Common myeloid progenitor, CD34-positive (primary cell): ENCODE data around the gene PPIA.
A peak's percentile ranks its signal among the peaks of the same experiment; 100 is the strongest.

Experiments
- CTCF ChIA-PET: fragments of 350-600 bp; sonication (Branson Sonifier 250); formaldehyde crosslinking; loops from one replicate; lab custom pipeline; 2021; ENCODE audit warnings: antibody characterized with exemption; lab: Charles Lee
- POLR2A ChIA-PET: fragments of 350-600 bp; sonication (Branson Sonifier 250); formaldehyde crosslinking; loops from one replicate; lab custom pipeline; 2021; ENCODE audit warnings: antibody characterized with exemption; lab: Charles Lee
- DNase-seq, 3 donors: peaks; one replicate each; pipeline versions ENCODE4 v3.0.0 to v3.0.0-alpha.2; 2013
- H3K27ac ChIP-seq, 2 experiments: 1 replicate in 1 of 2; 2 replicates in 1 of 2; pipeline ENCODE4 v1.7.0; 2013; ENCODE audit warnings: inconsistent platforms in 2 of 2, low read length in 2 of 2, mild to moderate bottlenecking in 2 of 2, low read depth in 1 of 2, moderate library complexity in 1 of 2; ENCODE audit not compliant: severe bottlenecking in 2 of 2, insufficient read depth in 1 of 2, poor library complexity in 1 of 2
- H3K27me3 ChIP-seq, 5 experiments: replicated peaks in 2 of 5; 1 replicate in 3 of 5; 2 replicates in 2 of 5; pipeline versions ENCODE4 v1.6.1 to v1.7.0; 2013; ENCODE audit warnings: low read length in 4 of 5, mild to moderate bottlenecking in 2 of 5, moderate library complexity in 2 of 5, inconsistent platforms in 1 of 5; ENCODE audit not compliant: insufficient read depth in 5 of 5, control insufficient read depth in 4 of 5
- H3K36me3 ChIP-seq, 4 experiments: 1 replicate in 2 of 4; 2 replicates in 2 of 4; pipeline versions ENCODE4 v1.6.1 to v1.7.0; 2013; ENCODE audit warnings: low read length in 3 of 4, control low read depth in 1 of 4, mild to moderate bottlenecking in 1 of 4; ENCODE audit not compliant: control insufficient read depth in 4 of 4, insufficient read depth in 4 of 4
- H3K4me1 ChIP-seq, 4 experiments: 1 replicate in 3 of 4; 2 replicates in 1 of 4; pipeline versions ENCODE4 v1.6.1 to v1.7.1; 2013; ENCODE audit warnings: low read length in 3 of 4, mild to moderate bottlenecking in 3 of 4, control low read depth in 1 of 4, inconsistent platforms in 1 of 4, moderate library complexity in 1 of 4; ENCODE audit not compliant: control insufficient read depth in 4 of 4, insufficient read depth in 4 of 4; ENCODE audit errors: control extremely low read depth in 1 of 4
- H3K4me3 ChIP-seq, 7 experiments: 1 replicate in 4 of 7; 2 replicates in 3 of 7; pipeline versions ENCODE4 v1.5.1 to v1.7.0; 2013; ENCODE audit warnings: mild to moderate bottlenecking in 7 of 7, low read length in 6 of 7, moderate library complexity in 6 of 7, inconsistent platforms in 2 of 7, low read depth in 2 of 7, control low read depth in 1 of 7; ENCODE audit not compliant: insufficient read depth in 4 of 7, control insufficient read depth in 1 of 7; ENCODE audit errors: extremely low read depth in 1 of 7
- H3K9me3 ChIP-seq, 5 experiments: 1 replicate in 4 of 5; 2 replicates in 1 of 5; pipeline versions ENCODE4 v1.6.1 to v1.7.1; 2013; ENCODE audit warnings: low read length in 4 of 5, mild to moderate bottlenecking in 2 of 5, inconsistent platforms in 1 of 5, low read depth in 1 of 5, moderate library complexity in 1 of 5; ENCODE audit not compliant: control insufficient read depth in 4 of 5, insufficient read depth in 2 of 5; ENCODE audit errors: control extremely low read depth in 1 of 5
- WGBS: methylation state at CpG from one replicate; pipeline ENCODE4 v1.1.5; 2013; ENCODE audit not compliant: insufficient coverage; 5-methylcytosine and 5-hydroxymethylcytosine counted together

The PPIA gene

GRCh38 chr7:44764081-44764480 lies 32.4 kb upstream of the PPIA start:
- POLR2A ChIA-PET, result no interaction called here
- H3K36me3 ChIP-seq, result peaks cover 7 to 89% (median 72%) of the 10 kb centered on the region in 4 experiments
- H3K27me3 ChIP-seq, result no peaks in the 10 kb centered on the region
- peaks cover 0 to 15% (median 3%) of the 10 kb centered on the region in 4 experiments for H3K4me1 ChIP-seq
- CTCF ChIA-PET, result interaction anchor here (0.5 to 2.0 kb wide), 2 partner anchors 19 to 31 kb away, joined by 3 to 5 read pairs; no protein-coding TSS in a partner anchor
- H3K4me3 ChIP-seq, result no peak overlapping the region
- no peak overlapping the region for H3K27ac ChIP-seq
- no peak for DNase-seq
- WGBS, result 97% methylated on average over 5 of the region's 6 CpGs
- H3K9me3 ChIP-seq, result no peaks in the 10 kb centered on the region

- H3K36me3 ChIP-seq, result peaks cover 7 to 82% (median 66%) of the 10 kb centered on the region in 4 experiments
- H3K9me3 ChIP-seq, result no peaks in the 10 kb centered on the region
- POLR2A ChIA-PET, result no interaction called here
- 96% methylated on average over 15 of the region's 22 CpGs for WGBS
- peaks cover 0 to 18% (median 7%) of the 10 kb centered on the region in 4 experiments for H3K4me1 ChIP-seq
- H3K4me3 ChIP-seq, result no peak overlapping the region
- no peak overlapping the region for H3K27ac ChIP-seq
- no peak for DNase-seq
- CTCF ChIA-PET, result interaction anchor here (2.0 kb wide), 1 partner anchor 18 kb away, joined by 5 read pairs; no protein-coding TSS in a partner anchor
- H3K27me3 ChIP-seq, result no peaks in the 10 kb centered on the region
Observed at GRCh38 chr7:44764665-44765578, 31.6 kb upstream of the PPIA start.

- H3K36me3 ChIP-seq, result peaks cover 4 to 75% (median 58%) of the 10 kb centered on the region in 4 experiments
- H3K9me3 ChIP-seq, result no peaks in the 10 kb centered on the region
- no peak for DNase-seq
- H3K4me1 ChIP-seq, result peaks cover 0 to 21% (median 8%) of the 10 kb centered on the region in 4 experiments
- WGBS, result 94% methylated on average over 16 of the region's 17 CpGs
- H3K4me3 ChIP-seq, result no peak overlapping the region
- H3K27ac ChIP-seq, result no peak overlapping the region
- ChIA-PET POLR2A (no interaction called here), CTCF (no interaction called here)
- H3K27me3 ChIP-seq, result no peaks in the 10 kb centered on the region
Observed at GRCh38 chr7:44765579-44766415, 30.7 kb upstream of the PPIA start.

DNA sequence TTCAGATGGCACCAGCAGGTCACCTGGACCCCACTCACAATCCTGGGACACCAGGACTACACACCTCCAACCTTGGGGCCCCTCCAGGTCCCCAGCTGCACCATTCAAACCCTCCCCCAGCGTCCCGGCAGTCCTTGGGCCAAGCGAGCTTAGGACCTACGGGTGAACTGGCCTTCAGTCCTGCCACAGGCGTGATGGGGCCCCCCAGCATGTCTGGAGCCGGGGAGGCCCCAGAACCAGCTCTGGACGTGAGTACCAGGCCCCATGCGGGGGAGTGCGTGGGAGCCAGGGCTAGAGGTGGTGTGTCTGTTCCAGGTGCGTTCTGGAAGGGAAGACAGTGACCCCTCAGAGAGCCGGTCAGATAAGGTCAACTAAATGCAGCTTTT lies 30.1 kb upstream of the PPIA start:
- POLR2A ChIA-PET, result no interaction called here

DNA sequence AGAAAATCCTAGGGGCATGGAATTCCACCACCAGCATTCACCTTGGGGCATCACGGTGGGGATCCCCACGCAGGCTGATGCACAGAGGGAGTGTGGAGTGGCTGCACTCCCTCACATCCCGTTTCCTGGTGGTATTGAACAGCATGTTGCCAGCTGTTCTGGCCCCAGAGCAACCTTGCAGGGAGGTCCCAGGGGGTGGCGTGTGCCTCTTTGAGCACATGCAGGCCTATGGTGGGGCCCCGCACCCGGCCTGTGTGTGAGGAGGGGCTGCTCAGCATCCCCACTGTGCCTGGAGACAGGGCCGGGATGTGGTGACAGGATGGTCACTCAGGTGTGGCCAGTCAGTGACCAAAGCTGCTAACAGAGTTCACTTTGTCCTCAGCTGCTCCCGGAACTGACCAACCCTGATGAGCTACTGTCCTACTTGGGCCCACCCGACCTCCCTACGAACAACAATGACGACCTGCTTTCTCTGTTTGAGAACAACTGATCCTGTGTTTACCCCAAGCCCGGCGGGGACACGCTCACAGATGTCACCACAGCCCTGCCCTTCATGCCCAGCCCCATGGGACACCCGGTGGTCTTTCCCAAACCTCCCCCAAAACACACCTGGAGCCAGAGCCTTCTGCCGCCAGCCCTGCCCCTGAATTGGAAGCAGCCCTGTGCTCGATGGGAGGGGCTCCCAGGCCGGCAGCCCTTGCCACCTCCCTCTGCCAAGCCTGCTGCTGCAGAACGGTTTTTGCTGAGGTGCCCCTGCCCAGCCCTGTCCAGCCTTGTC lies 29.2 kb upstream of the PPIA start:
- WGBS, result 95% methylated on average over 15 of the region's 19 CpGs
- POLR2A ChIA-PET, result no interaction called here
- Histone ChIP-seq H3K4me1 (peaks cover 0 to 21% (median 8%) of the 10 kb centered on the region in 4 experiments), H3K4me3 (no peak overlapping the region), H3K27me3 (no peaks in the 10 kb centered on the region), H3K36me3 (peaks cover 2 to 60% (median 47%) of the 10 kb centered on the region in 4 experiments), H3K27ac (peak overlapping the region in 1 of 2 experiments; percentile 5), H3K9me3 (no peaks in the 10 kb centered on the region)
- CTCF ChIA-PET, result interaction anchor here (1.2 to 2.1 kb wide), 2 partner anchors 18 to 90 kb away, joined by 3 to 8 read pairs; no protein-coding TSS in a partner anchor
- no peak for DNase-seq

More for the DNA sequence above, 30.1 kb upstream of the PPIA start:
- Histone ChIP-seq H3K27me3 (no peaks in the 10 kb centered on the region), H3K27ac (no peak overlapping the region), H3K4me1 (peaks cover 0 to 21% (median 8%) of the 10 kb centered on the region in 4 experiments), H3K4me3 (no peak overlapping the region), H3K9me3 (no peaks in the 10 kb centered on the region), H3K36me3 (peaks cover 2 to 69% (median 52%) of the 10 kb centered on the region in 4 experiments)
- DNase-seq, result no peak
- WGBS, result 96% methylated on average over 9 of the region's 11 CpGs
- CTCF ChIA-PET, result interaction anchor here (2.1 kb wide), 1 partner anchor 17 kb away, joined by 8 read pairs; no protein-coding TSS in a partner anchor

DNA sequence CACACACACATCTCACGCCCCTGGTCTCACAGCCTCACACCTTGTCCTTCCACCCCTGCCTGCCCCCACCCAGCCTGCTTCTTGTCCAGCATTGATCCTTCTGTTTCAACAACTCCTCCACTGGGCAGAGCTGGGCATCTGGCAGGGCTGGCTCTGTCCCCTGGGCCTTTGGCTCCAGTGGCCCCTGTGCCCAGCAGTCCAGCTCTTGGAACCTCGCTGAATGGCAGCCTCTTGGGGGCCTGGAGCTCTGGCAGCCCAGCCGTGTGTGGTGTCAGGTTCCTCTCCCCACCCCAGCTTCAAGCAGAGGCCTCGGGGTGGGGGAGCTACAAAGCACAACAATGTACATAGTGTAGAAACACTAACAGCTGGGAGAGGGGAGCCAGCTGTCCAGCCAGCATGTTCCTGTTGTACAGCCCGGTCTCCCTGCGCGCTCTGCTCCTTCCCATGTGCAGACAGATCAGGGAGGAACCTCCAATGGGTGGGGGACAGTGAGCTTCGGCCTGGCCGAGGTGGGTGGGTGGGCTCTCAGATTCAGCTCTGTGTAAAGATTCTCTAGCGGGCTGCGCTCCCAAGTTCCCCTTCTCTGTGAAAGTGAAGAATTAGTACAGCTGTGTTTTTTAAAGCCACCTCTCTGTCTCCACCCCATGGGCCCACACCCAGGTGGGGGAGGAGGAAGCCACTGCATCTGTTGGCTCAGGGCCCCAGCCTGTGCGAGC lies 28.4 kb upstream of the PPIA start:
- Histone ChIP-seq H3K4me1 (peaks cover 0 to 21% (median 8%) of the 10 kb centered on the region in 4 experiments), H3K27ac (peak overlapping the region in 1 of 2 experiments; percentile 5), H3K27me3 (no peaks in the 10 kb centered on the region), H3K9me3 (no peaks in the 10 kb centered on the region), H3K36me3 (peaks cover 2 to 53% (median 41%) of the 10 kb centered on the region in 4 experiments), H3K4me3 (peak overlapping the region in 1 of 7 experiments; percentile 31)
- WGBS, result 76% methylated on average over 11 of the region's 12 CpGs
- POLR2A ChIA-PET, result interaction anchor here (1.0 to 1.2 kb wide), 2 partner anchors 18 to 29 kb away, joined by 3 read pairs; no protein-coding TSS in a partner anchor
- CTCF ChIA-PET, result interaction anchor here (1.2 to 2.1 kb wide), 2 partner anchors 18 to 89 kb away, joined by 3 to 8 read pairs; no protein-coding TSS in a partner anchor
- DNase-seq, result peak in 1 of 3 donors; percentile 36
